ACHN (cell line): ENCODE results near the gene CFAP97.
A peak's percentile ranks its signal among the peaks of the same experiment; 100 is the strongest.
"Not testable (repeated sequence)": the region's sequence is repeated elsewhere in the genome, so short reads cannot be mapped to it uniquely, and the experiment has no call there.

Experiments
- DNase-seq: peaks from one replicate; pipeline ENCODE4 v3.0.0-alpha.2; 2015
- in situ Hi-C: cut with HindIII; loops from 2 replicates; pipeline ENCODE4 v1.10.0; 2017; ENCODE audit warnings: low sequenced_read_pairs, low pct_ligation_motif_present, low pct_unique_long_range_greater_than_20kb

The CFAP97 gene

GRCh38 chr4:185122681-185123345, 81.0 kb downstream of the CFAP97 start:
- no peak for DNase-seq
- in situ Hi-C loops: no loop called here

GRCh38 chr4:185120631-185120946, 83.2 kb downstream of the CFAP97 start:
- DNase-seq: no peak

GRCh38 chr4:185119927-185120630, 83.7 kb downstream of the CFAP97 start:
- no peak for DNase-seq
- in situ Hi-C loops: no loop called here

More at GRCh38 chr4:185120631-185120946, 83.2 kb downstream of the CFAP97 start:
- in situ Hi-C loops: no loop called here

GRCh38 chr4:185119467-185119866, 84.3 kb downstream of the CFAP97 start:
- DNase-seq, in situ Hi-C loops: not testable (repeated sequence)

- in situ Hi-C loops: no loop called here
Observed at GRCh38 chr4:185118876-185119275, 84.9 kb downstream of the CFAP97 start.

GRCh38 chr4:185117300-185117934, 86.4 kb downstream of the CFAP97 start:
- DNase-seq: no peak
- in situ Hi-C loops: no loop called here

More at GRCh38 chr4:185118876-185119275, 84.9 kb downstream of the CFAP97 start:
- DNase-seq: no peak

DNA sequence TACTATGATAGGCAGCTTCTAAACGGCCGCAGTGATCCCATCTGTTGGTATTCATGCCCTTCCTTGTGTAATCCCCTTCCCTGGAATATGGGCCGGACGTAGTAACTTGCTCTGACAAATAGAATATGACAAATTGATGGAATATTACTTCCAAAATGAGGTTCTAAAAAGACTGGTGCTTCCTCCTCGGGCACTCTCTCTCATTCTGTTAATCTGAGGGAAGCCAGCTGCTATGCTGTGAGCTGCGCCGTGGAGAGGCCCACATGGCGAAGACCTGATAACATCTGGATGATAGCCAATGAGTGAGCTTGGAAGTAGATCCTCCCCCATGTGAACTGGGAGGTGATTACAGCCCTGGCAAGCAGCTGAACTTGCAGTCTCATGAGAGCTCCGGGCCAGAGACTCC, 88.0 kb downstream of the CFAP97 start:
- in situ Hi-C loops: no loop called here
- no peak for DNase-seq

- in situ Hi-C loops: no loop called here
- DNase-seq: no peak
Observed at GRCh38 chr4:185113340-185113739, 90.5 kb downstream of the CFAP97 start.

DNA sequence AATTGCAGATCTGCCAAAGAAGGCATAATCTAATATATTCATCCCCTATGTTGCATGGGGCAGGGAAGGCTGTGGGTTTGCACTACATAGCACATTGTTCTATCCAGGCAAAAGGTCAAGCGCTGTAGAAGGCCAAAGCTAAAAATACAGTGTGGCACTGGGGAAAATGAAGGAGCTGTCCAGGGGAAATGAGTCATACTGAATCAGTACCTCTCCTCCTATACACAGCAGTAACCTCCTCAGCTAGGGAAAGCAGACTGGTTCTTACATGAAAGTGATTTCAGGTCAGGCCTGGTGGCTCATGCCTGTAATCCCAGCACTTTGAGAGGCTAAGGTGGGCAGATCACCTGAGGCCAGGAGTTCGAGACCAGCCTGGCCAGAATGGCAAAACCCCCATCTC, 91.7 kb downstream of the CFAP97 start:
- in situ Hi-C loops: no loop called here
- DNase-seq: peak; percentile 86

GRCh38 chr4:185110375-185110823, 93.4 kb downstream of the CFAP97 start:
- DNase-seq: no peak
- in situ Hi-C loops: no loop called here

DNA sequence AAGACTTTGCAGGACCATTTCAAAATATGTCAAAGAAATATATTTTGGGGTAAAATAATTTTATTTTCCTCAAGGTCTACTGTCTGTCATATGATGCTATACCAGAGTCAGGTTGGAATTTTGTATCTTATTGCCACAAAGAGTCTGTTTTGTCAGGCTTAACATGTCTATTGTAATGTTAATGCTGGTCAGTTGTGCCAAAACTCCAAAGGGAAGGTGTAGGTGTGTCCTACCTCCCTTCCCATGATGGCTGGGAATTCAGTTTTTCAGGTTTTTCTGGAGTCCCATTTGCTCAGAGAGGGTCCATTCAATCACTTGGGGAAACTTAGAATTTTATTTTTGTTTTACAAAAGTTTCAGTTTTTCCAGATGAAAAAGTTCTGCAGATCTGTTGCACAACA, 94.1 kb downstream of the CFAP97 start:
- DNase-seq: no peak
- in situ Hi-C loops: no loop called here
